ENCODE data around the gene SKAP2. TPM values are rescaled to one million over a fixed set of nuclear protein-coding genes. Genes with fewer than 3 reads are reported as not detected.

SKAP2 gene
- total and polyA plus RNA-seq, 7 donors = 13.0 to 34.2 (median 19.3) TPM

GRCh38 chr7:26900251-26900650 is 35.9 kb upstream of the SKAP2 start:
- Histone ChIP-seq H3K36me3 (no peaks in the 10 kb centered on the region), H3K9me3 (no peaks in the 10 kb centered on the region), H3K27me3 (peaks cover 0 to 26% (median 6%) of the 10 kb centered on the region in 3 donors), H3K27ac (no peak overlapping the region), H3K4me3 (no peak overlapping the region), H3K4me1 (no peaks in the 10 kb centered on the region)
- intact Hi-C loops (cut with DNase I) = no loop called here
- TF ChIP-seq POLR2A (IDR thresholded peaks at IDR 0.05) (no peak), EP300 (IDR thresholded peaks at IDR 0.05) (no peak), CTCF (IDR thresholded peaks at IDR 0.05) (no peak), POLR2AphosphoS5 (IDR thresholded peaks at IDR 0.05) (no peak)
- DNase-seq = no peak

GRCh38 chr7:26899519-26899918 is 35.1 kb upstream of the SKAP2 start:
- Histone ChIP-seq H3K27ac (no peak overlapping the region), H3K36me3 (no peaks in the 10 kb centered on the region), H3K9me3 (no peaks in the 10 kb centered on the region), H3K4me3 (no peak overlapping the region), H3K4me1 (no peaks in the 10 kb centered on the region), H3K27me3 (peaks cover 0 to 26% (median 6%) of the 10 kb centered on the region in 3 donors)
- TF ChIP-seq CTCF (IDR thresholded peaks at IDR 0.05) (no peak), POLR2A (IDR thresholded peaks at IDR 0.05) (no peak), EP300 (IDR thresholded peaks at IDR 0.05) (no peak)
- WGBS, 2 donors = 57 to 84% methylated on average over 1 of the region's 1 CpG
- intact Hi-C loops (cut with DNase I) = no loop called here
- DNase-seq = no peak

GRCh38 chr7:26898891-26899290 is 34.5 kb upstream of the SKAP2 start:
- Histone ChIP-seq H3K4me3 (no peak overlapping the region), H3K27ac (no peak overlapping the region), H3K27me3 (peaks cover 0 to 26% (median 6%) of the 10 kb centered on the region in 3 donors), H3K4me1 (no peaks in the 10 kb centered on the region), H3K9me3 (no peaks in the 10 kb centered on the region), H3K36me3 (no peaks in the 10 kb centered on the region)
- 79 to 87% methylated on average over 2 of the region's 2 CpGs for WGBS, 2 donors
- intact Hi-C loops (cut with DNase I) = no loop called here
- no peak for DNase-seq
- TF ChIP-seq CTCF (IDR thresholded peaks at IDR 0.05) (no peak), EP300 (IDR thresholded peaks at IDR 0.05) (no peak), POLR2A (IDR thresholded peaks at IDR 0.05) (no peak), POLR2AphosphoS5 (IDR thresholded peaks at IDR 0.05) (no peak)

- Histone ChIP-seq H3K27me3 (peaks cover 0 to 18% (median 6%) of the 10 kb centered on the region in 3 donors), H3K9me3 (no peaks in the 10 kb centered on the region), H3K4me3 (no peak overlapping the region), H3K27ac (no peak overlapping the region), H3K4me1 (no peaks in the 10 kb centered on the region), H3K36me3 (no peaks in the 10 kb centered on the region)
- TF ChIP-seq EP300 (IDR thresholded peaks at IDR 0.05) = no peak
- TF ChIP-seq CTCF (IDR thresholded peaks at IDR 0.05) = no peak
- TF ChIP-seq POLR2AphosphoS5 (IDR thresholded peaks at IDR 0.05) = no peak
- no peak for TF ChIP-seq POLR2A (IDR thresholded peaks at IDR 0.05)
- 95 to 97% methylated on average over 1 of the region's 1 CpG for WGBS, 2 donors
- intact Hi-C loops (cut with DNase I) = no loop called here
- DNase-seq = no peak
These were observed 33.5 kb upstream of the SKAP2 start for GRCh38 chr7:26897928-26898327.
